ENCODE results near the gene TMBIM4. TPM values are rescaled to one million over a fixed set of nuclear protein-coding genes. Genes with fewer than 3 reads are reported as not detected.

Gene TMBIM4
- total RNA-seq, 1 experiment from 2014 or later: 51.1 TPM

GRCh38 chr12:66159123-66159522 is 10.7 kb downstream of the TMBIM4 start:
- no peak for TF ChIP-seq FOSL1 (IDR thresholded peaks at IDR 0.05; ENCODE audit: low read depth)
- TF ChIP-seq EZH2phosphoT487 (IDR thresholded peaks at IDR 0.05; ENCODE audit: borderline replicate concordance): no peak
- no peak for TF ChIP-seq REST (IDR thresholded peaks at IDR 0.05; ENCODE audit: low read depth)
- no peak for TF ChIP-seq CTCF (IDR thresholded peaks at IDR 0.05 in 2 of 3, conservative IDR thresholded peaks at IDR 0.05 in 1 of 3; ENCODE audit: borderline replicate concordance in 1 of 3, insufficient read depth in 1 of 3, low read depth in 2 of 3, low read length in 2 of 3)
- no peak for TF ChIP-seq TCF7L2 (IDR thresholded peaks at IDR 0.05; ENCODE audit: borderline replicate concordance, extremely low read depth, insufficient read depth, insufficient read length)
- no peak for TF ChIP-seq YY1 (IDR thresholded peaks at IDR 0.05; ENCODE audit: extremely low read depth, insufficient replicate concordance, low read depth, low read length)
- TF ChIP-seq CBX3 (IDR thresholded peaks at IDR 0.05; ENCODE audit: low read depth): no peak
- no peak for TF ChIP-seq JUND (IDR thresholded peaks at IDR 0.05)
- TF ChIP-seq POLR2A (IDR thresholded peaks at IDR 0.05; ENCODE audit: borderline replicate concordance, extremely low read depth, insufficient read depth, insufficient read length): no peak
- no peak for TF ChIP-seq ZBTB33 (IDR thresholded peaks at IDR 0.05; ENCODE audit: extremely low read depth, insufficient replicate concordance, low read length)
- no peak for TF ChIP-seq POLR2AphosphoS5 (IDR thresholded peaks at IDR 0.05; ENCODE audit: low read depth, low read length)
- TF ChIP-seq SIN3A (IDR thresholded peaks at IDR 0.05; ENCODE audit: low read depth): no peak
- no peak for TF ChIP-seq ELF1 (IDR thresholded peaks at IDR 0.05; ENCODE audit: borderline replicate concordance, low read depth)
- no peak for TF ChIP-seq EZH2 (IDR thresholded peaks at IDR 0.05)
- no peak for TF ChIP-seq EGR1 (IDR thresholded peaks at IDR 0.05; ENCODE audit: low read depth)
- POLR2A ChIA-PET: interaction anchor here (4.3 kb wide), 1 partner anchor 10 kb away, joined by 21 read pairs; the partner anchor contains the start of gene TMBIM4
- BruUV-seq (replicated peaks): no TSS peak

More at GRCh38 chr12:66159123-66159522, 10.7 kb downstream of the TMBIM4 start:
- Histone ChIP-seq H3K4me3 (replicated peaks in 1 of 2; ENCODE audit: low read depth in 1 of 2, low read length in 2 of 2) (no peak overlapping the region), H3K9me3 (ENCODE audit: control insufficient read depth in 1 of 2, insufficient read depth in 1 of 2, low read depth in 1 of 2, low read length in 2 of 2) (no peaks in the 10 kb centered on the region), H2AFZ (ENCODE audit: low read depth, low read length, poor library complexity, severe bottlenecking) (no peak overlapping the region), H3K36me3 (ENCODE audit: control insufficient read depth in 1 of 2, insufficient read depth in 2 of 2, low read length in 2 of 2) (peaks cover 0 to 6% of the 10 kb centered on the region in 2 experiments; a peak in 1 of 4 replicates), H3K4me2 (ENCODE audit: low read length) (no peak overlapping the region), H3K9ac (ENCODE audit: low read length) (no peak overlapping the region), H3K79me2 (ENCODE audit: insufficient read depth, low read length) (peaks cover 37% of the 10 kb centered on the region), H3K27ac (ENCODE audit: low read depth, low read length) (no peak overlapping the region), H4K20me1 (ENCODE audit: insufficient read depth) (no peaks in the 10 kb centered on the region), H3K27me3 (ENCODE audit: insufficient read depth, low read length) (no peaks in the 10 kb centered on the region), H3K9me2 (ENCODE audit: insufficient read depth) (no peaks in the 10 kb centered on the region), H3K4me1 (ENCODE audit: control insufficient read depth in 1 of 2, insufficient read depth in 2 of 2, low read length in 2 of 2) (peaks cover 0 to 7% of the 10 kb centered on the region in 2 experiments; a peak in 1 of 4 replicates)
- intact Hi-C loops (cut with micrococcal nuclease): no loop called here
- ChIA-PET CTCF (interaction anchor here (2.2 to 3.7 kb wide), 2 partner anchors 10 to 14 kb away, joined by 16 to 17 read pairs; partner anchors contain the start of gene TMBIM4), RAD21 (ENCODE audit: low non-redundant PET in 1 of 2, low total read pairs in 2 of 2, uncharacterized antibody in 2 of 2, unreplicated experiment in 2 of 2) (interaction anchor here in 1 of 2 experiments (0.8 kb wide), 1 partner anchor 14 kb away, joined by 3 read pairs; no protein-coding TSS in a partner anchor)
- DNase-seq (ENCODE audit: low read depth, low spot score) (no peak), ATAC-seq (no peak)
